HepG2 (cell line): Measurements from ENCODE around the gene STIMATE. TPM values are rescaled to one million over a fixed set of nuclear protein-coding genes. Genes with fewer than 3 reads are reported as not detected.

Experiments used
- ATAC-seq: fragments of 200-7000 bp; cut with Tn5 transposase; 3 replicates; pipeline ENCODE4 v1.9.1; 2020; ENCODE audit warnings: mild to moderate bottlenecking, moderate library complexity
- BruUV-seq: library from RNA; stranded (reverse); fragments of 400-500 nt; replicated peaks from 2 replicates; lab custom pipeline; 2021; lab: Mats Ljungman, UMichigan
- CTCF ChIA-PET: fragments of 300-600 bp; formaldehyde crosslinking; extraction: SDS; loops from one replicate; lab custom pipeline; 2021; ENCODE audit warnings: low total read pairs, inconsistent platforms, low intra/inter-chr PET ratio; lab: Yijun Ruan, JAX
- POLR2A ChIA-PET: fragments of 350-600 bp; sonication (Branson Sonifier 250); formaldehyde crosslinking; loops from one replicate; lab custom pipeline; 2020; ENCODE audit warnings: antibody characterized with exemption, inconsistent platforms; lab: Yijun Ruan, JAX
- DNase-seq: peaks from one replicate; pipeline ENCODE4 v3.0.0-alpha.2; 2015; ENCODE audit warnings: low spot score
- FAIRE-seq: peaks from 3 replicates; lab custom pipeline; 2011; peaks lifted over from hg19 to GRCh38; lab: Jason Lieb, UNC
- H2AFZ ChIP-seq: one replicate; pipeline ENCODE4 v1.6.1; 2011; ENCODE audit warnings: low read length, inconsistent platforms
- H3K27ac ChIP-seq: fragments of 300-600 bp; 3 replicates; pipeline ENCODE4 v1.8.0; 2011; ENCODE audit warnings: mixed run types, mild to moderate bottlenecking, mixed read lengths, low read length, inconsistent platforms; ENCODE audit not compliant: insufficient read depth; ENCODE audit errors: extremely low read length
- H3K27me3 ChIP-seq, 2 experiments: fragments of 200-600 bp in 1 of 2; 2 replicates in 1 of 2; 3 replicates in 1 of 2; pipeline versions ENCODE4 v1.6.0 to v1.8.0; 2011; ENCODE audit warnings: low read length in 2 of 2, mild to moderate bottlenecking in 2 of 2, moderate library complexity in 2 of 2, inconsistent platforms in 1 of 2; ENCODE audit not compliant: insufficient read depth in 2 of 2, control insufficient read depth in 1 of 2
- H3K36me3 ChIP-seq, 2 experiments: fragments of 200-600 bp in 1 of 2; replicated peaks in 1 of 2; 2 replicates in 1 of 2; 3 replicates in 1 of 2; pipeline versions ENCODE4 v1.5.1 to v1.8.0; 2011; ENCODE audit warnings: low read length in 2 of 2, inconsistent platforms in 1 of 2; ENCODE audit not compliant: insufficient read depth in 2 of 2, control insufficient read depth in 1 of 2
- H3K4me1 ChIP-seq: 2 replicates; pipeline ENCODE4 v1.5.1; 2012; ENCODE audit warnings: low read length, inconsistent platforms; ENCODE audit not compliant: insufficient read depth
- H3K4me2 ChIP-seq: 2 replicates; pipeline ENCODE4 v1.6.0; 2011; ENCODE audit warnings: low read depth, low read length, inconsistent platforms
- H3K4me3 ChIP-seq, 3 experiments: fragments of 200-600 bp in 1 of 3; sonication (generic), shearing (Covaris generic) in 1 of 3; replicated peaks in 1 of 3; 2 replicates each; pipeline ENCODE4 v1.5.1; 2011 to 2016; ENCODE audit warnings: low read length in 3 of 3, inconsistent platforms in 2 of 3, low read depth in 2 of 3, mild to moderate bottlenecking in 2 of 3, control low read depth in 1 of 3, mixed read lengths in 1 of 3; ENCODE audit not compliant: insufficient read depth in 1 of 3
- H3K79me2 ChIP-seq: one replicate; pipeline ENCODE4 v1.6.1; 2011; ENCODE audit warnings: low read length, inconsistent platforms; ENCODE audit not compliant: insufficient read depth
- H3K9ac ChIP-seq: 2 replicates; pipeline ENCODE4 v1.6.0; 2011; ENCODE audit warnings: mild to moderate bottlenecking, low read depth, low read length, inconsistent platforms; ENCODE audit not compliant: insufficient read depth
- H3K9me3 ChIP-seq: 2 replicates; pipeline ENCODE4 v1.5.1; 2012; ENCODE audit warnings: mild to moderate bottlenecking, low read length
- H4K20me1 ChIP-seq: 2 replicates; pipeline ENCODE4 v1.6.0; 2011; ENCODE audit warnings: inconsistent platforms, mild to moderate bottlenecking, low read length, moderate library complexity; ENCODE audit not compliant: insufficient read depth
- ATF2 ChIP-seq: sonication (generic); formaldehyde crosslinking; IDR thresholded peaks from 2 replicates; pipeline ENCODE4 v1.4.0; 2020; ENCODE audit warnings: missing genetic modification reagents
- CREBL2 ChIP-seq: sonication (generic); formaldehyde crosslinking; IDR thresholded peaks from 2 replicates; pipeline ENCODE4 v1.8.1; 2023; ENCODE audit warnings: missing genetic modification reagents, mild to moderate bottlenecking, borderline replicate concordance
- CREM ChIP-seq, 2 experiments: sonication (generic) in 1 of 2; formaldehyde crosslinking in 1 of 2; IDR thresholded peaks; 2 replicates each; pipeline versions ENCODE4 v1.4.0 to v1.6.1; 2016 to 2020; ENCODE audit warnings: antibody characterized with exemption in 1 of 2, mild to moderate bottlenecking in 1 of 2, missing genetic modification reagents in 1 of 2
- HNRNPL ChIP-seq: fragments of 200-400 bp; formaldehyde crosslinking; IDR thresholded peaks from 2 replicates; pipeline ENCODE4 v1.6.1; 2017; ENCODE audit warnings: mild to moderate bottlenecking, low read depth, low read length
- KAT2B ChIP-seq: fragments of 150-350 bp; IDR thresholded peaks from 2 replicates; pipeline ENCODE4 v1.6.1; 2014; ENCODE audit warnings: low read depth, low read length, borderline replicate concordance
- THAP8 ChIP-seq: sonication (generic); formaldehyde crosslinking; IDR thresholded peaks from 2 replicates; pipeline ENCODE4 v1.5.1; 2020; ENCODE audit warnings: missing genetic modification reagents, mild to moderate bottlenecking, borderline replicate concordance
- ZNF160 ChIP-seq: sonication (generic); formaldehyde crosslinking; IDR thresholded peaks from 2 replicates; pipeline ENCODE4 v1.8.0; 2022; ENCODE audit warnings: mild to moderate bottlenecking, inconsistent platforms, missing genetic modification reagents
- ZNF674 ChIP-seq: sonication (generic); formaldehyde crosslinking; IDR thresholded peaks from 2 replicates; pipeline ENCODE4 v1.5.0; 2020; ENCODE audit warnings: low read depth, mild to moderate bottlenecking, missing genetic modification reagents
- WGBS: methylation state at CpG from one replicate; pipeline ENCODE4 v1.1.6; 2017; ENCODE audit warnings: low lambda C conversion rate; 5-methylcytosine and 5-hydroxymethylcytosine counted together
- in situ Hi-C: cut with HindIII; loops from 2 replicates; pipeline ENCODE4 v1.10.0; 2017; ENCODE audit warnings: low pct_unique_long_range_greater_than_20kb; ENCODE audit not compliant: extremely low pct_ligation_motif_present
- intact Hi-C: fragments of 100-400 bp; cut with micrococcal nuclease; formaldehyde crosslinking; loops from one replicate; pipeline ENCODE4 v1.10.0; 2022; ENCODE audit not compliant: unreplicated experiment
- polyA plus RNA-seq, 8 experiments: library from polyadenylated mRNA; depleted of rRNA in 3 of 8; stranded (reverse) in 7 of 8; unstranded in 1 of 8; fragments of >200 nt; fragmentation: Illumina TruSeq in 4 of 8; extraction: Trizol in 4 of 8; gene quantifications; 2 replicates each; pipeline versions ENCODE4 v1.2.1 to v1.2.3, GENCODE V29; 2011 to 2016; ENCODE audit warnings: low read depth in 4 of 8, missing spikeins in 1 of 8, mixed read lengths in 1 of 8; ENCODE audit not compliant: insufficient read depth in 1 of 8
- total RNA-seq, 5 experiments: library from RNA; depleted of rRNA; stranded (reverse); fragments of >200 nt; fragmentation: Illumina TruSeq; extraction: Trizol; gene quantifications; 2 replicates each; pipeline ENCODE4 v1.2.3, GENCODE V29; 2016; ENCODE audit warnings: low read depth in 1 of 5

The STIMATE gene
- total and polyA plus RNA-seq, 2 of the 13 experiments (the other 11 are each of a cell fraction or from before 2014, with no cell fraction given): 5.7 to 11.7 TPM

GRCh38 chr3:52813810-52814209 lies 83.5 kb downstream of the STIMATE start:
- DNase-seq: no peak
- no peaks in the 10 kb centered on the region for H3K79me2 ChIP-seq
- no peak overlapping the region for H2AFZ ChIP-seq
- no peak overlapping the region for H3K4me2 ChIP-seq
- CTCF ChIA-PET: no interaction called here
- H3K9me3 ChIP-seq: no peaks in the 10 kb centered on the region
- peaks cover 61% of the 10 kb centered on the region for H3K4me1 ChIP-seq
- in situ Hi-C loops: no loop called here
- no peak overlapping the region for H3K4me3 ChIP-seq
- BruUV-seq: no TSS peak
- ATAC-seq: peak; percentile 10
- H4K20me1 ChIP-seq: no peaks in the 10 kb centered on the region
- WGBS: 66% methylated on average over 4 of the region's 8 CpGs
- H3K9ac ChIP-seq: no peak overlapping the region
- H3K27ac ChIP-seq: no peak overlapping the region
- no peaks in the 10 kb centered on the region for H3K36me3 ChIP-seq
- POLR2A ChIA-PET: interaction anchor here (1.2 to 4.4 kb wide), 4 partner anchors 11 to 22 kb away, joined by 3 to 18 read pairs (median 4); partner anchors contain the start of gene ITIH3
- no peak for FAIRE-seq
- H3K27me3 ChIP-seq: no peaks in the 10 kb centered on the region
- TF ChIP-seq ZNF674: no peak
- TF ChIP-seq THAP8: no peak
- TF ChIP-seq HNRNPL: no peak
- TF ChIP-seq ATF2 (CRISPR knock-in tag): no peak
- TF ChIP-seq CREM (IDR thresholded peaks at IDR 0.05): no peak
- no peak for TF ChIP-seq CREM (CRISPR knock-in tag; IDR thresholded peaks at IDR 0.05)
- TF ChIP-seq ZNF160 (CRISPR knock-in tag): no peak
- TF ChIP-seq KAT2B: no peak
- TF ChIP-seq CREBL2: no peak
- intact Hi-C loops: no loop called here
